IMR-90 (cell line): ENCODE results near the gene SDC3.

ENCODE experiments used
- CTCF ChIP-seq: conservative IDR thresholded peaks from 2 replicates; pipeline ENCODE4 v1.5.1; 2012; ENCODE audit warnings: mild to moderate bottlenecking, low read depth, low read length, improper control_type of control experiment
- NFE2L2 ChIP-seq: fragments of 150-350 bp; IDR thresholded peaks from 2 replicates; pipeline ENCODE4 v1.6.1; 2016; ENCODE audit warnings: low read depth, mild to moderate bottlenecking, low read length
- POLR2A ChIP-seq: IDR thresholded peaks from 2 replicates; pipeline ENCODE4 v1.6.1; 2012; ENCODE audit warnings: mild to moderate bottlenecking, low read depth, low read length
- RAD21 ChIP-seq: IDR thresholded peaks from 2 replicates; pipeline ENCODE4 v1.6.1; 2012; ENCODE audit warnings: low read length, improper control_type of control experiment
- RCOR1 ChIP-seq: IDR thresholded peaks from 2 replicates; pipeline ENCODE4 v1.6.1; 2012; ENCODE audit warnings: mild to moderate bottlenecking, low read length, improper control_type of control experiment; ENCODE audit not compliant: insufficient replicate concordance
- RFX5 ChIP-seq: IDR thresholded peaks from 2 replicates; pipeline ENCODE4 v1.8.0; 2012; ENCODE audit warnings: low read depth, mild to moderate bottlenecking, low read length, moderate library complexity
- USF2 ChIP-seq: fragments of 150-350 bp; IDR thresholded peaks from 2 replicates; pipeline ENCODE4 v1.6.1; 2017; ENCODE audit warnings: mild to moderate bottlenecking, antibody characterized with exemption, low read length, low read depth

GRCh38 chr1:30839827-30840359 lies 68.7 kb downstream of the SDC3 start:
- TF ChIP-seq CTCF: no peak
- no peak for TF ChIP-seq POLR2A
- no peak for TF ChIP-seq RCOR1
- TF ChIP-seq NFE2L2: no peak
- TF ChIP-seq RFX5: no peak
- TF ChIP-seq USF2: no peak
- no peak for TF ChIP-seq RAD21
